HepG2 (cell line): ENCODE data around the gene IFNA16.

ENCODE experiments used
- ZBTB21 ChIP-seq: sonication (generic); formaldehyde crosslinking; IDR thresholded peaks from 2 replicates; pipeline ENCODE4 v1.4.0; 2020; ENCODE audit warnings: missing genetic modification reagents
- ZNF317 ChIP-seq: sonication (generic); formaldehyde crosslinking; IDR thresholded peaks from 2 replicates; pipeline ENCODE4 v1.5.0; 2020; ENCODE audit warnings: mild to moderate bottlenecking, missing genetic modification reagents
- ZNF335 ChIP-seq: sonication (generic); formaldehyde crosslinking; IDR thresholded peaks from 2 replicates; pipeline ENCODE4 v1.4.0; 2020; ENCODE audit warnings: missing genetic modification reagents
- ZNF720 ChIP-seq: sonication (generic); formaldehyde crosslinking; IDR thresholded peaks from 2 replicates; pipeline ENCODE4 v1.4.0; 2020; ENCODE audit warnings: missing genetic modification reagents
- TF ChIP-seq, protein P1 (sequence below): sonication (generic); formaldehyde crosslinking; IDR thresholded peaks from 2 replicates; pipeline ENCODE4 v1.8.1; 2023; ENCODE audit warnings: mild to moderate bottlenecking, inconsistent platforms, moderate library complexity, missing genetic modification reagents, borderline replicate concordance
- TF ChIP-seq, protein P2 (sequence below): sonication (generic); formaldehyde crosslinking; IDR thresholded peaks from 2 replicates; pipeline ENCODE4 v1.5.1; 2020; ENCODE audit warnings: mild to moderate bottlenecking, missing genetic modification reagents, moderate library complexity
- TF ChIP-seq, protein P3 (sequence below): sonication (generic); formaldehyde crosslinking; IDR thresholded peaks from 2 replicates; pipeline ENCODE4 v1.4.0; 2020; ENCODE audit warnings: low read depth, mild to moderate bottlenecking, missing genetic modification reagents
- TF ChIP-seq, protein P4 (sequence below): sonication (generic); formaldehyde crosslinking; IDR thresholded peaks from 2 replicates; pipeline ENCODE4 v1.9.0; 2021; ENCODE audit warnings: missing genetic modification reagents, borderline replicate concordance

DNA sequence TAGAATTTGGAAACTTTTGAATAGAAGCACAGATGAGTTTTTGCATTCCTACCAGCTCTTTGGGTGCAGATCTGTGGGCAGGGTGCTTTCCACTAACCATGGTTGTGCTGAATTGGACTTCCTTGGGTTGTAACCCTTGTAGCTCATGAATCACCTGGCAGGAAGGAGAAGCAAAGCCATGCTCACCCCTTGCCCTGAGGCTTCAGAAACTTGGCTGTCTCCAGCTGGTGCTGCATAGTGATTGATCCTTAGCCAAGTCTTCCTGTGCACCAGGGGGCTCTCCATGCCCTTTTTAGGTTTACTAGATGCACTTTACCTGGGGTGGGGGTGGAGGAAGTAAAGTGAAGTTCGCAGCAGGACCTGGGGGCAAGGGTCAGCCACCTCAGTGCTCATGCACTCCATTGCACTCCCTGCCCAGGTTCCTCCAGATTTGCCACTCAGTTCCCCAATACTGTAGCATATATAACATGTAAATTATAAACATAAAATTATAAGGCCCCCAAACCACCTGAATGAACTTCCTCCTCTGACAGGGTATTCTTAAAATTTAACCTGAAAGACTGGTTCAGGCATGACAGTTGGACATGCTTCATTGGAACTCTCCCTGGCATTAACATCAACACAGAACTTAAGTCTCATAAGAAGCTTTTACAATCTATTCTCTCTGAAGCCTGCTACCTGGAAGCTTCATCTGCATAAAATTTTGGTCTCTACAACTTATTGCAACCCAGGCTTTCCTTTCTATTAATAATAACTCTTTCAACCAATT lies 48.5 kb upstream of the IFNA16 start:
- TF ChIP-seq, protein P1, sequence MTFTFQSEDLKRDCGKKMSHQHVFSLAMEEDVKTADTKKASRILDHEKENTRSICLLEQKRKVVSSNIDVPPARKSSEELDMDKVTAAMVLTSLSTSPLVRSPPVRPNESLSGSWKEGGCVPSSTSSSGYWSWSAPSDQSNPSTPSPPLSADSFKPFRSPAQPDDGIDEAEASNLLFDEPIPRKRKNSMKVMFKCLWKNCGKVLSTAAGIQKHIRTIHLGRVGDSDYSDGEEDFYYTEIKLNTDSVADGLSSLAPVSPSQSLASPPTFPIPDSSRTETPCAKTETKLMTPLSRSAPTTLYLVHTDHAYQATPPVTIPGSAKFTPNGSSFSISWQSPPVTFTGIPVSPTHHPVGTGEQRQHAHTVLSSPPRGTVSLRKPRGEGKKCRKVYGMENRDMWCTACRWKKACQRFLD: no peak
- TF ChIP-seq, protein P2, sequence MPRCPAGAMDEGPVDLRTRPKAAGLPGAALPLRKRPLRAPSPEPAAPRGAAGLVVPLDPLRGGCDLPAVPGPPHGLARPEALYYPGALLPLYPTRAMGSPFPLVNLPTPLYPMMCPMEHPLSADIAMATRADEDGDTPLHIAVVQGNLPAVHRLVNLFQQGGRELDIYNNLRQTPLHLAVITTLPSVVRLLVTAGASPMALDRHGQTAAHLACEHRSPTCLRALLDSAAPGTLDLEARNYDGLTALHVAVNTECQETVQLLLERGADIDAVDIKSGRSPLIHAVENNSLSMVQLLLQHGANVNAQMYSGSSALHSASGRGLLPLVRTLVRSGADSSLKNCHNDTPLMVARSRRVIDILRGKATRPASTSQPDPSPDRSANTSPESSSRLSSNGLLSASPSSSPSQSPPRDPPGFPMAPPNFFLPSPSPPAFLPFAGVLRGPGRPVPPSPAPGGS: no peak
- TF ChIP-seq, protein P3, sequence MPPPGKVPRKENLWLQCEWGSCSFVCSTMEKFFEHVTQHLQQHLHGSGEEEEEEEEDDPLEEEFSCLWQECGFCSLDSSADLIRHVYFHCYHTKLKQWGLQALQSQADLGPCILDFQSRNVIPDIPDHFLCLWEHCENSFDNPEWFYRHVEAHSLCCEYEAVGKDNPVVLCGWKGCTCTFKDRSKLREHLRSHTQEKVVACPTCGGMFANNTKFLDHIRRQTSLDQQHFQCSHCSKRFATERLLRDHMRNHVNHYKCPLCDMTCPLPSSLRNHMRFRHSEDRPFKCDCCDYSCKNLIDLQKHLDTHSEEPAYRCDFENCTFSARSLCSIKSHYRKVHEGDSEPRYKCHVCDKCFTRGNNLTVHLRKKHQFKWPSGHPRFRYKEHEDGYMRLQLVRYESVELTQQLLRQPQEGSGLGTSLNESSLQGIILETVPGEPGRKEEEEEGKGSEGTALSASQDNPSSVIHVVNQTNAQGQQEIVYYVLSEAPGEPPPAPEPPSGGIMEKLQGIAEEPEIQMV (CRISPR knock-in tag): no peak
- TF ChIP-seq ZBTB21 (CRISPR knock-in tag): no peak
- TF ChIP-seq, protein P4, sequence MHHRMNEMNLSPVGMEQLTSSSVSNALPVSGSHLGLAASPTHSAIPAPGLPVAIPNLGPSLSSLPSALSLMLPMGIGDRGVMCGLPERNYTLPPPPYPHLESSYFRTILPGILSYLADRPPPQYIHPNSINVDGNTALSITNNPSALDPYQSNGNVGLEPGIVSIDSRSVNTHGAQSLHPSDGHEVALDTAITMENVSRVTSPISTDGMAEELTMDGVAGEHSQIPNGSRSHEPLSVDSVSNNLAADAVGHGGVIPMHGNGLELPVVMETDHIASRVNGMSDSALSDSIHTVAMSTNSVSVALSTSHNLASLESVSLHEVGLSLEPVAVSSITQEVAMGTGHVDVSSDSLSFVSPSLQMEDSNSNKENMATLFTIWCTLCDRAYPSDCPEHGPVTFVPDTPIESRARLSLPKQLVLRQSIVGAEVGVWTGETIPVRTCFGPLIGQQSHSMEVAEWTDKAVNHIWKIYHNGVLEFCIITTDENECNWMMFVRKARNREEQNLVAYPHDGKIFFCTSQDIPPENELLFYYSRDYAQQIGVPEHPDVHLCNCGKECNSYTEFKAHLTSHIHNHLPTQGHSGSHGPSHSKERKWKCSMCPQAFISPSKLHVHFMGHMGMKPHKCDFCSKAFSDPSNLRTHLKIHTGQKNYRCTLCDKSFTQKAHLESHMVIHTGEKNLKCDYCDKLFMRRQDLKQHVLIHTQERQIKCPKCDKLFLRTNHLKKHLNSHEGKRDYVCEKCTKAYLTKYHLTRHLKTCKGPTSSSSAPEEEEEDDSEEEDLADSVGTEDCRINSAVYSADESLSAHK (CRISPR knock-in tag): no peak
- no peak for TF ChIP-seq ZNF317 (CRISPR knock-in tag)
- TF ChIP-seq ZNF720: no peak
- TF ChIP-seq ZNF335 (CRISPR knock-in tag): no peak
